Skeletal muscle satellite cell (primary cell): ENCODE measurements around the gene TINAG.

Experiments used
- H3K27me3 ChIP-seq: 2 replicates; pipeline ENCODE4 v1.7.0; 2013; ENCODE audit warnings: low read length; ENCODE audit not compliant: control insufficient read depth, insufficient read depth
- H3K36me3 ChIP-seq: 2 replicates; pipeline ENCODE4 v1.7.0; 2013; ENCODE audit warnings: mild to moderate bottlenecking, control low read depth, low read length; ENCODE audit not compliant: insufficient read depth
- H3K4me1 ChIP-seq: 2 replicates; pipeline ENCODE4 v1.7.0; 2013; ENCODE audit warnings: low read length; ENCODE audit not compliant: control insufficient read depth, insufficient read depth
- H3K4me2 ChIP-seq: 2 replicates; pipeline ENCODE4 v1.7.0; 2013; ENCODE audit warnings: mild to moderate bottlenecking, low read length
- H3K4me3 ChIP-seq: 2 replicates; pipeline ENCODE4 v1.7.0; 2013; ENCODE audit warnings: low read length
- H3K9ac ChIP-seq: 2 replicates; pipeline ENCODE4 v1.7.0; 2013; ENCODE audit warnings: mild to moderate bottlenecking, low read depth, low read length, moderate library complexity
- H3K9me3 ChIP-seq: replicated peaks from 2 replicates; pipeline ENCODE4 v1.7.0; 2013; ENCODE audit warnings: mild to moderate bottlenecking, control low read depth, low read length

Gene TINAG

GRCh38 chr6:54431466-54431865 lies 123.2 kb downstream of the TINAG start:
- no peaks in the 10 kb centered on the region for H3K27me3 ChIP-seq
- no peaks in the 10 kb centered on the region for H3K9me3 ChIP-seq
- H3K36me3 ChIP-seq, result no peaks in the 10 kb centered on the region
- no peak overlapping the region for H3K4me3 ChIP-seq
- H3K4me2 ChIP-seq, result no peak overlapping the region
- H3K9ac ChIP-seq, result no peak overlapping the region
- H3K4me1 ChIP-seq, result peaks cover 24% of the 10 kb centered on the region
